Astrocyte of the hippocampus (primary cell): Measurements from ENCODE around the gene DPP4.
"Not testable (repeated sequence)": the region's sequence is repeated elsewhere in the genome, so short reads cannot be mapped to it uniquely, and the experiment has no call there.

Experiments used
- DNase-seq: peaks from one replicate; pipeline ENCODE4 v3.0.0; 2011; ENCODE audit warnings: low read depth, low spot score

The DPP4 gene

DNA sequence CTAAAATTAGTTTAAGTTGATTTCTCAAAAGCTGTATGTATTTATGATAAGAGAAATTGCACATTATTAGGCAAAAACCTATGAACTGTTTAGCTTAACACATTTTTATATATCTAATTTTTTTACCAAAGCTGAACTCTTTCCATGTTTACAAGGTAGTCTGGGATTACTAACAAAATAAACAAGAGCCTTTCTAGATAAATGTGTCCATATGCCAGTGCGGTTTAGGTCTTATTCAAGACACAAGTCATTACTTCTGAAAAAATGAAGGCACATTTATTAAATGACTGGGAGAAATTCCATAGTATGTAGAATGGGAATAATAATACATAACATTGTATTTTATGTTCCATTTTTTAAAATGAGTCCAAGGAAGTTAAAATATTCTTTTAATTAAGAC lies 82.0 kb downstream of the DPP4 start:
- DNase-seq: no peak

GRCh38 chr2:161990741-161991140 lies 83.3 kb downstream of the DPP4 start:
- peak; percentile 79 for DNase-seq

DNA sequence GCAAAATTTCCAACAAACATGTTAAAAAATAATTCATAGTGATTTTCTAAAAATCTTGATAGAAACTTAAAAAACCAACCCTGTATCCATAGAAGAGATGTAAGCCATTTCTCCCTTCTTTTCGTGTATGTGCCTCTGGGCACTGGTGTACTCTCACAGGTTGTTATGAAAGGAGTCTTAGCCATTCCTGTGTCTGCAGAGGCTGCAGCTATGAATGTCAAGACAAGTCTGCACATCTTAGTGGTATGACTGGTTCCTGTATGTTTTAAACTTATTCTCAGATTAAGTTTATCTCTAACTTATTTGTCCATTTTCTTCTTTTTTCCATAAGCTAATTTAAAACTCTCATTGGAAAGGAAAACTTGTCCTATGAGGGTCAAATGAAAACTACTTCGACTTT lies 84.0 kb downstream of the DPP4 start:
- no peak for DNase-seq

- peak; percentile 28 for DNase-seq
Observed at GRCh38 chr2:161988589-161988988, 85.4 kb downstream of the DPP4 start.

- DNase-seq: no peak
Observed at GRCh38 chr2:161987311-161987710, 86.7 kb downstream of the DPP4 start.

GRCh38 chr2:161983866-161984265 lies 90.1 kb downstream of the DPP4 start:
- no peak for DNase-seq

DNA sequence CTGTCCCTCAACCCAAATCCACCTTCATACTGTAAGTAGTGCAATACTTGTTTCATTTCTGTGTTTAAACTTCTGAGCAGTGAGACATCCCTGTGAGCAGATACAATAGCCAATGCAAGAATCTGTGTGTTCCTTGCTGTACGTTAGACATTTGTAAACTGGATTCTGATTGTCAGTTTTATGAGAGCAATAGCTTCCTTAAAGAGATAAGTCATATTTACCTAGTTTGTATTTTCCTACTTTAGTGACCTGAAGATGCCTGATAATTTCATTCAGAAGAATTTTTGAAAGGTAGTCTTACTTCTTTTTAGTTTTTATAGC lies 90.7 kb downstream of the DPP4 start:
- no peak for DNase-seq

DNA sequence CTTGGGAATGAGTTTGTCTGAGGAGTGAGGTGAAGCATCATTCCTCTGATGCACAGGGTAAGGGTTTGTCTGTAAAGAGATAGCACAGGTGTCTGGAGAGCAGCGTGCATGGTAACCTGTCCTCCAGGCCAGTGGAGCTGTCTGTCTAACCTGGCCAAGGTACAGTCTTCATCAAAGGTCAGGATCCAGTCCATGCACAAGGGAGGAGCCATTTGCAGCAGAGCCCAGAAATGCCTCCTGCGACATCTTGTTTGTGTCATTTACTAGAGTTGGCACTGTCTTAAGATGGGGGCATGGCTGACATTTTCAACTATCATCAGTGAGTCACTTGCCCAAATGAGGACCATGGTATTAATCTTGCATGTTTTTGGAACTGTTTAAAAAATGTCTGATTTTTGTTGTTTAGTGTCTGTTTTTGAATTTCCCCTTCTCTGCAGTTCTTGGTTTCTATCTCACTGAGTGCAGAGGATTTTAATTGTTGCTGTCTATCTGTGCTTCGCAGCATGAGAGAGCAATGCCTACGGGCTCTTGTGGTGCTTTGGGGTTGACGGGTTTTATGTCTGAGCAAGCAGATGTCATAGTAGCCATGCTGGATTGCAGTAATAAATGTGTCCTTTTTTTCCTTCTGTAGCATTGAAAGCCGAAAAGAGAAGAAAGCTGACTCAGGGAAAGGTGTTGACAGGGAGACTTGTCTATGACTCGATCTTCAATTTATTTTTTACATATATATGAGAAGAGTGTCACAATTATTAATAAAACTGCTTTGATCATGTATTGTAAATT lies 91.3 kb downstream of the DPP4 start:
- no peak for DNase-seq

DNA sequence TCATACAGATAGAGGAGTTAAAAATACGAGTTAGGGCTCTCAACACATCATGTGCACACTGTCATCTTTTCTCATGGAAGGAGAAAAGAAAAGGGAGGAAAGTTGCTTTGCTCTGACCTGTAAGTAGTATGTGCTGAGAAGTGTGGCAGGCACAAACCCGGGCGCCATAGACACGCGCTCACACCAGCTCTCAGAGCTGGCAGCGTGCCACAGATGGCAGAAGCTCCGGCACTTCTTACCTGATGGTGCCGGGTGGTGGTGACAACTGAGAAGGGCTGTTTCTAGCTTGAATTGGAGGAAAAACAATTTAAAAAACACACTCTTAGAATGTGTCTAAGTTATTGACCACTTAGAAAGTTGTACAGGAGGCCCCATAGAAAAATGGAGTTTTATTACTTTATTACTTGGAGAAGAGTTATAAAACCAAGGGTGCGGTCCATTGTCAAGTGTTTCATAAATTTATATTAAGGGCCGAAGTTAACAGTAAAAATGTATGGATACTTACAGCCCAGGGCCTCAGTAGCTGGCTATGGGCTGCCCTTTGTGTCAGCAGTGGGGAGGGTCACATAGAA lies 92.2 kb downstream of the DPP4 start:
- DNase-seq: no peak

GRCh38 chr2:161980976-161981375 lies 93.0 kb downstream of the DPP4 start:
- DNase-seq: no peak

- DNase-seq: no peak
Observed at GRCh38 chr2:161979490-161979889, 94.5 kb downstream of the DPP4 start.

GRCh38 chr2:161977926-161978325 lies 96.1 kb downstream of the DPP4 start:
- DNase-seq: not testable (repeated sequence)

DNA sequence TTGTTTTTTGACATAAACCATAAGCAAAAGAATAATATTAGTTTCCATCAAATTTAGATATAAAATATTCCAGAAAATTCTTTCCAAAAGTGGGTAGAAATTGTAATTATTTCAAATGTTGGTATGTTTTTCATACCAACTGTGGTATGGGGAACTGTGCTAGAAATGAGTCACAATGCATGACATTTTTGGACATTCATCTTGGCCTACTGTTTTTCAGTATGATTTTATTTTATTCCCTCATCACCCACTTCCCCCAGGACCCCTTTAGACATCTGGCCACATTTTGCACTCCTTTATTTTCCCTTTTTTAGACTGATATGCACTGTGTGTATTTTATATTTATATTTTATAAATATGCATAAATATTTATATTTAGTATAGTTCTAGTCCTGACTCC lies 97.1 kb downstream of the DPP4 start:
- no peak for DNase-seq

GRCh38 chr2:161976295-161976694 lies 97.7 kb downstream of the DPP4 start:
- no peak for DNase-seq

- DNase-seq: no peak
Observed at GRCh38 chr2:161975813-161976160, 98.2 kb downstream of the DPP4 start.

DNA sequence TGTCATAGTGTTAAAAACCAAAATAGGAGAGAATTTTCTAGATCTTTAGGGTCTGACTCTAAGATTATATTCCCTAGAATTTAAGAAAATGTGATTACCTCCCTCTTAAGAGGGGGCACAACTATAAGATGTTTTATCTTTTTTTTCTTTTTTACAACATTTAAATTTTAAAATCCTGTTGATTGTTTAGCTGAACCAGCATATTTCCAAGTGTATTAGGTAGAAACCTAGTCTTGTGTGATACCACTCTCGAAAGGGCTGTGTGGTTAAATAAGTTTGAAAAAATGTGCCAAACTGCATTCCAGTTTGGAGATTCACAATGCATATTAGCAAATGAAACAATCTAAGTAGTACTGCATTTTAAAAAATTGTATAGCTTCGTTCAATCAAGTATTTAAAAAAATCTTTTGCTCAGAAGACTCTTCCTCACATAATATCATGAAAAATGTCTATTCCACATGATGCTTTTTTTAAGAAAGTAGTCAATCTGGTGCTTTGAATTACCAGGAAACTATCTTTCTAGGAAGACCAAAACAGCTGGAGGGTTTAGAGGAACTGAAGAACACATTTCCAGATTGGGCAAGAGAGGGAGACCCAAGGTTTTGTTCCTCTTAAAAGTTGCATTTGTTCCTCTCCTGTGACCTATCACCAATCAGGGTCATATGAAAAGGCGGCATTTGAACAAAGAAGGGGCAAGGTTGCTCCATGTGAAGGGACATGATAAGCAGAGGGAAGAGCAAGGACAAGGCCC lies 98.8 kb downstream of the DPP4 start:
- peak; percentile 12 for DNase-seq

DNA sequence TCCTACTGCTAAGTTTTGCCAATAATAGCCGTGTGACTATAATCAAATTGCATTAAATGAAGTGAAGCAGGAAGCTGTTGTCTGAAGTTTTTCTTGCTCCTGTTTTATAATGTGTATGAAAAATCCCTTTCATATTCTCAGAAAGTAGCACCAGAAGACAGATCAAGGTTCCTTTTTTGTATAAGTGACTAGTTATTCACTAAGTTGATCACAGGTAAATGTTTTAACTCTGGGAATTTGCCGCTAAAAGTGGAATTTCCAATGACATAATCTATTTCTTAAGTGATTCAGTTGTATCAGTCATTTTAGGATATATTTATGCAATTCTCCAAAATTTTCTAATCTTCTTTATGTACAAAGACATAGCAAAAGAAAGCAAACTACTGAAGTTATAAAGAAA lies 99.6 kb downstream of the DPP4 start:
- DNase-seq: no peak

GRCh38 chr2:161972866-161973265 lies 101.1 kb downstream of the DPP4 start:
- no peak for DNase-seq

- no peak for DNase-seq
Observed at GRCh38 chr2:161972232-161972631, 101.8 kb downstream of the DPP4 start.

DNA sequence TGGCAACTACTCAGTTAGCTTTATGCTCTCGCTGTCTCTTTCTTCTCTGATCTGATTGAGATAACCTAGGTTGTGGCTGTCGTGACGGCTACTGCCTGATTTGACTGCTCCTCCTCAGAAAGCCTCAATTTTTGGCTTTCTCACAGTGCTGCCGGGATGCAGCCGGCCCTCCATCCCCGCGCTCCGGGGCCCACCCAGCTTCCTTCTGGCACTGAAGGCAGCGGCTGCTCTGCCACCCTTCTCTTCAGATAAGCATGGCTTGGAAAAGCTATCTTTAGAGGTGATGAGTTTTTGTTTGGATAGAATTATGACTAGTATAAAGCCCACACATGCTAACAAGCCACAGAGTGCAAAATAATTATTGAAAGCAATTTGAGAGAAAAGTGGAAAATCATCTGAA lies 102.5 kb downstream of the DPP4 start:
- DNase-seq: no peak

- no peak for DNase-seq
Observed at GRCh38 chr2:161969159-161969558, 104.9 kb downstream of the DPP4 start.

- DNase-seq: no peak
Observed at GRCh38 chr2:161965994-161966393, 108.0 kb downstream of the DPP4 start.

DNA sequence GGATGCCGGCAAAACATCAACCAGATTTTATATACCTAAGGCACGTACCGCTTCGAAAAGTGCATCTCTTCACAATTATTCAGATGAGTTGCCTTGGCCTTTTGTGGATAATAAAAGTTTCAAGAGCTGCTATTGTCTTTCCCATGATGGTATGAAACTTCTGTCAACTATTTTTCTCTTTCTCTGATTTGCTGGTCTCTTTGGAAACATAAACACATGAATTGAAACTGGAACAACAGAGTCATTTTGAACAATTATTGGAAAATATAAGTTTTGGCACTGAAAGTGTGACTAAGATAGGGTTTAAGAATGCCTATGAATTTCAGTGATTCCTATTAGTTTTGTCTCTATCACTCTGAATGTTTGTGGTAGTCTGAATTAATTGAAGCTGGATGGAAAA lies 109.9 kb downstream of the DPP4 start:
- DNase-seq: no peak
